Caco-2 (cell line): ENCODE results near the gene TEX264. TPM values are rescaled to one million over a fixed set of nuclear protein-coding genes. Genes with fewer than 3 reads are reported as not detected.

Source experiments
- BruUV-seq: library from RNA; stranded (reverse); fragments of 400-500 nt; replicated peaks from 2 replicates; lab custom pipeline; 2021; lab: Mats Ljungman, UMichigan
- CTCF ChIA-PET: fragments of 300-600 bp; sonication (Branson Sonifier 250); formaldehyde crosslinking; loops from one replicate; lab custom pipeline; 2022; ENCODE audit warnings: antibody characterized with exemption; lab: Charles Lee
- POLR2A ChIA-PET: fragments of 300-600 bp; sonication (Branson Sonifier 250); formaldehyde crosslinking; loops from one replicate; lab custom pipeline; 2022; ENCODE audit warnings: antibody characterized with exemption; lab: Charles Lee
- DNase-seq, 2 experiments: peaks; one replicate each; pipeline versions ENCODE4 v3.0.0 to v3.0.0-alpha.2; 2020 to 2022
- H3K27me3 ChIP-seq: replicated peaks from 2 replicates; pipeline ENCODE4 v1.6.0; 2011; ENCODE audit warnings: low read length; ENCODE audit not compliant: control insufficient read depth, insufficient read depth
- H3K36me3 ChIP-seq: 2 replicates; pipeline ENCODE4 v1.5.1; 2011; ENCODE audit warnings: low read length; ENCODE audit not compliant: control insufficient read depth, insufficient read depth
- H3K4me1 ChIP-seq: fragments of 250-450 bp; sonication (Bioruptor Pico); 2 replicates; pipeline ENCODE4 v1.5.1; 2020; ENCODE audit warnings: mild to moderate bottlenecking
- H3K4me3 ChIP-seq: 2 replicates; pipeline ENCODE4 v1.5.1; 2011; ENCODE audit warnings: low read depth, mild to moderate bottlenecking, control low read depth, low read length
- H3K9me3 ChIP-seq: fragments of 250-450 bp; sonication (Bioruptor Pico); 2 replicates; pipeline ENCODE4 v1.5.1; 2020; ENCODE audit warnings: mild to moderate bottlenecking, moderate library complexity
- H3K27ac Mint-ChIP-seq: one replicate; pipeline ENCODE4 v1.8.0; 2022; ENCODE audit warnings: mixed read lengths; ENCODE audit not compliant: unreplicated experiment
- H3K27me3 Mint-ChIP-seq: one replicate; pipeline ENCODE4 v1.8.0; 2022; ENCODE audit warnings: mixed read lengths; ENCODE audit not compliant: insufficient read depth, unreplicated experiment
- H3K36me3 Mint-ChIP-seq: one replicate; pipeline ENCODE4 v1.8.0; 2022; ENCODE audit warnings: mild to moderate bottlenecking, mixed read lengths; ENCODE audit not compliant: insufficient read depth, unreplicated experiment
- H3K4me1 Mint-ChIP-seq: one replicate; pipeline ENCODE4 v1.8.0; 2022; ENCODE audit warnings: low read depth, mixed read lengths; ENCODE audit not compliant: unreplicated experiment
- H3K4me3 Mint-ChIP-seq: one replicate; pipeline ENCODE4 v1.8.0; 2022; ENCODE audit warnings: mild to moderate bottlenecking, moderate library complexity, mixed read lengths; ENCODE audit not compliant: unreplicated experiment
- H3K9me3 Mint-ChIP-seq: one replicate; pipeline ENCODE4 v1.8.0; 2022; ENCODE audit warnings: mixed read lengths; ENCODE audit not compliant: unreplicated experiment
- intact Hi-C: fragments of 100-400 bp; cut with micrococcal nuclease; formaldehyde crosslinking; loops from one replicate; pipeline ENCODE4 v1.10.0; 2022; ENCODE audit not compliant: unreplicated experiment
- total RNA-seq: library from RNA; stranded (reverse); gene quantifications from 2 replicates; pipeline ENCODE4 v1.2.3, GENCODE V29; 2022
- TF ChIP-seq, protein P1 (sequence below), 2 experiments: fragments of 200-600 bp in 1 of 2; IDR thresholded peaks; 1 replicate in 1 of 2; 2 replicates in 1 of 2; pipeline versions ENCODE4 v1.5.1 to v1.8.0; 2011 to 2022; ENCODE audit warnings: antibody characterized with exemption in 1 of 2, control low read depth in 1 of 2, inconsistent platforms in 1 of 2, low read depth in 1 of 2, low read length in 1 of 2, mild to moderate bottlenecking in 1 of 2, moderate library complexity in 1 of 2; ENCODE audit not compliant: insufficient read depth in 1 of 2, severe bottlenecking in 1 of 2, unreplicated experiment in 1 of 2

TEX264 gene
- total RNA-seq, 1 experiment from 2014 or later = 37.9 TPM

DNA sequence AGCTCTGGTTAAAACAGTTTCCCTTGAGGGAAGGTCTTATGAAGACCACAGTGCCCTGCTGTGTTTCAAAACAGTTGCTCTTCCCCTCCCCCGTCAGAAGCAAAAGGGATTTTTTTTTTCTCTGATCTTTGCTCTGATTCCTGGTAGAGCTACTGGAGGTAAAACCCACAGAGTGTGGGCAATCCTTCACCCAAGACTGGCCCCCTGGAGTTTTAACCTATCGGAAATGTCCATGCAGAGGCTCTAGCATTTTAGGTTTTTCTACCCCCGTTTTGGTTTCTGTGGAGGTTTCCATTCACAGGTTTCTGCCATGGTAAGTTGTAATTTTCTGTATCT, 63.5 kb downstream of the TEX264 start:
- intact Hi-C loops = no loop called here
- TF ChIP-seq, protein P1, sequence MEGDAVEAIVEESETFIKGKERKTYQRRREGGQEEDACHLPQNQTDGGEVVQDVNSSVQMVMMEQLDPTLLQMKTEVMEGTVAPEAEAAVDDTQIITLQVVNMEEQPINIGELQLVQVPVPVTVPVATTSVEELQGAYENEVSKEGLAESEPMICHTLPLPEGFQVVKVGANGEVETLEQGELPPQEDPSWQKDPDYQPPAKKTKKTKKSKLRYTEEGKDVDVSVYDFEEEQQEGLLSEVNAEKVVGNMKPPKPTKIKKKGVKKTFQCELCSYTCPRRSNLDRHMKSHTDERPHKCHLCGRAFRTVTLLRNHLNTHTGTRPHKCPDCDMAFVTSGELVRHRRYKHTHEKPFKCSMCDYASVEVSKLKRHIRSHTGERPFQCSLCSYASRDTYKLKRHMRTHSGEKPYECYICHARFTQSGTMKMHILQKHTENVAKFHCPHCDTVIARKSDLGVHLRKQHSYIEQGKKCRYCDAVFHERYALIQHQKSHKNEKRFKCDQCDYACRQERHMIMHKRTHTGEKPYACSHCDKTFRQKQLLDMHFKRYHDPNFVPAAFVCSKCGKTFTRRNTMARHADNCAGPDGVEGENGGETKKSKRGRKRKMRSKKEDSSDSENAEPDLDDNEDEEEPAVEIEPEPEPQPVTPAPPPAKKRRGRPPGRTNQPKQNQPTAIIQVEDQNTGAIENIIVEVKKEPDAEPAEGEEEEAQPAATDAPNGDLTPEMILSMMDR (IDR thresholded peaks at IDR 0.05; ENCODE audit: insufficient read depth in 1 of 2, low read depth in 1 of 2, low read length in 1 of 2, severe bottlenecking in 1 of 2, unreplicated experiment in 1 of 2) = no peak
- DNase-seq = no peak
- Histone ChIP-seq H3K36me3 (no peaks in the 10 kb centered on the region), H3K4me3 (no peak overlapping the region), H3K27me3 (no peaks in the 10 kb centered on the region), H3K9me3 (no peaks in the 10 kb centered on the region), H3K4me1 (no peaks in the 10 kb centered on the region)
- no peak overlapping the region for H3K4me3 Mint-ChIP-seq
- no TSS peak for BruUV-seq
- H3K27ac Mint-ChIP-seq = no peak overlapping the region
- ChIA-PET POLR2A (interaction anchor here (0.5 to 0.6 kb wide), 2 partner anchors 8 to 349 kb away, joined by 3 to 4 read pairs; partner anchors contain the start of gene MANF), CTCF (no interaction called here)
- no peaks in the 10 kb centered on the region for H3K9me3 Mint-ChIP-seq
- H3K27me3 Mint-ChIP-seq = peaks cover 21% of the 10 kb centered on the region
- H3K4me1 Mint-ChIP-seq = no peaks in the 10 kb centered on the region
- no peaks in the 10 kb centered on the region for H3K36me3 Mint-ChIP-seq

DNA sequence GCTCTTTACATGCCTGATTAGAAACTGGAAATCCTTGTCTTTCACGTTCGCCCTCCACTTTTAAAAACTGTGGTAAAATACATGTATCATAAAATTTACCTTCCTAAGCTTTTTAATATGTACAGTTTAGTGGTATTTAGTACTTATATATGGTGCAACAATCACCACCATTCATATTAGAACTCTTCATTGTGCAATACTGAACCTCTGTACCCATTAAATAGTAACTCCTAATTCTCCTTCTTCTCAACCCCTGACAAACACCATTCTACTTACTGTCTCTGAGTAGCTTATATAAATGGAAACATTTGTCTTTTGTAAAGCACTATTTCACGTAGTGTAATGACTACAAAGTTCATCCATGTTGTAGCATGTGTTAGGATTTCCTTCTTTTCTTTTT, 64.0 kb downstream of the TEX264 start:
- intact Hi-C loops = no loop called here
- no peaks in the 10 kb centered on the region for H3K9me3 Mint-ChIP-seq
- no peak for DNase-seq
- Histone ChIP-seq H3K27me3 (no peaks in the 10 kb centered on the region), H3K9me3 (no peaks in the 10 kb centered on the region), H3K4me1 (no peaks in the 10 kb centered on the region), H3K4me3 (no peak overlapping the region), H3K36me3 (no peaks in the 10 kb centered on the region)
- H3K4me1 Mint-ChIP-seq = no peaks in the 10 kb centered on the region
- H3K27me3 Mint-ChIP-seq = peaks cover 22% of the 10 kb centered on the region
- no peak overlapping the region for H3K27ac Mint-ChIP-seq
- POLR2A ChIA-PET = interaction anchor here (0.5 kb wide), 1 partner anchor 350 kb away, joined by 4 read pairs; the partner anchor contains the start of gene MANF
- H3K4me3 Mint-ChIP-seq = no peak overlapping the region
- no peaks in the 10 kb centered on the region for H3K36me3 Mint-ChIP-seq
- TF ChIP-seq, protein P1 (IDR thresholded peaks at IDR 0.05; ENCODE audit: insufficient read depth in 1 of 2, low read depth in 1 of 2, low read length in 1 of 2, severe bottlenecking in 1 of 2, unreplicated experiment in 1 of 2) = no peak
- BruUV-seq = no TSS peak
- CTCF ChIA-PET = interaction anchor here (0.7 kb wide), 1 partner anchor 10 kb away, joined by 7 read pairs; no protein-coding TSS in a partner anchor

DNA sequence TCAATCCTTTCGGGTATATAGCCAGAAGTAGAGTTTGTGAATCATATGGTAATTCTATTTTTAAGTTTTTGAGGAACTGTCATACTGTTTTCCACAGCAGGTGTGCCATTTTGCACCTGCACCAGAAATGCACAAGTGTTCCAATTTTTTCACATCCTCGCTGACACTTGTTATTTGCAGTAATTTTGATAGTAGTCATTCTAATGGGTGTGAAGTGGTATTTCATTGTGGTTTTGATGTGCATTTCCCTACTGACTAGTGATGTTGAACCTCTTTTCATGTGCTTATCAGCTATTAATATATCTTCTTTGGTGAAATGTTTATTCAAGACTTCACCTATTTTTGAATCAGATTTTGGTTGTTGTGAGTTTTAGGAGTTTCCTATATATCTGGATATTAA, 64.9 kb downstream of the TEX264 start:
- Mint-ChIP-seq H3K27ac (no peak overlapping the region), H3K27me3 (peaks cover 25% of the 10 kb centered on the region), H3K4me1 (no peaks in the 10 kb centered on the region), H3K4me3 (no peak overlapping the region), H3K9me3 (no peaks in the 10 kb centered on the region), H3K36me3 (no peaks in the 10 kb centered on the region)
- no peaks in the 10 kb centered on the region for H3K36me3 ChIP-seq
- POLR2A ChIA-PET = no interaction called here
- H3K27me3 ChIP-seq = no peaks in the 10 kb centered on the region
- no peak for DNase-seq
- no TSS peak for BruUV-seq
- TF ChIP-seq, protein P1 (IDR thresholded peaks at IDR 0.05; ENCODE audit: insufficient read depth in 1 of 2, low read depth in 1 of 2, low read length in 1 of 2, severe bottlenecking in 1 of 2, unreplicated experiment in 1 of 2) = no peak
- CTCF ChIA-PET = interaction anchor here (0.7 kb wide), 1 partner anchor 11 kb away, joined by 7 read pairs; no protein-coding TSS in a partner anchor
- H3K9me3 ChIP-seq = no peaks in the 10 kb centered on the region
- no peaks in the 10 kb centered on the region for H3K4me1 ChIP-seq
- no peak overlapping the region for H3K4me3 ChIP-seq
- intact Hi-C loops = no loop called here
